A673 (cell line): ENCODE measurements around the gene CLEC2A. TPM values are rescaled to one million over a fixed set of nuclear protein-coding genes. Genes with fewer than 3 reads are reported as not detected.

Experiments used
- BruUV-seq: library from RNA; stranded (reverse); fragments of 400-500 nt; replicated peaks from 2 replicates; lab custom pipeline; 2021; lab: Mats Ljungman, UMichigan
- CTCF ChIA-PET: fragments of 300-600 bp; sonication (Branson Sonifier 250); formaldehyde crosslinking; loops from one replicate; lab custom pipeline; 2022; ENCODE audit warnings: antibody characterized with exemption; lab: Charles Lee
- POLR2A ChIA-PET: fragments of 300-600 bp; sonication (Branson Sonifier 250); formaldehyde crosslinking; loops from one replicate; lab custom pipeline; 2022; ENCODE audit warnings: antibody characterized with exemption; ENCODE audit not compliant: low non-redundant PET; lab: Charles Lee
- DNase-seq: peaks from one replicate; pipeline ENCODE4 v3.0.0-alpha.2; 2015; ENCODE audit warnings: low spot score
- H3K27ac ChIP-seq: fragments of 200-600 bp; sonication (generic); 2 replicates; pipeline ENCODE4 v1.5.1; 2016; ENCODE audit warnings: mixed run types, low read depth, mild to moderate bottlenecking, mixed read lengths, antibody characterized with exemption, low read length; ENCODE audit not compliant: poor library complexity, severe bottlenecking
- H3K27me3 ChIP-seq: fragments of 200-600 bp; sonication (generic); replicated peaks from 2 replicates; pipeline ENCODE4 v1.6.1; 2017; ENCODE audit warnings: mixed run types, low read depth, mild to moderate bottlenecking, mixed read lengths, antibody characterized with exemption, low read length; ENCODE audit not compliant: insufficient read depth, poor library complexity
- H3K36me3 ChIP-seq: fragments of 200-600 bp; sonication (generic); 2 replicates; pipeline ENCODE4 v1.6.1; 2016; ENCODE audit warnings: mixed run types, mild to moderate bottlenecking, mixed read lengths, antibody characterized with exemption, low read length; ENCODE audit not compliant: insufficient read depth, poor library complexity, severe bottlenecking
- H3K4me1 ChIP-seq: fragments of 200-600 bp; sonication (generic); 2 replicates; pipeline ENCODE4 v1.6.1; 2017; ENCODE audit warnings: mixed run types, mild to moderate bottlenecking, mixed read lengths, antibody characterized with exemption, low read length; ENCODE audit not compliant: insufficient read depth, poor library complexity, severe bottlenecking
- H3K4me3 ChIP-seq: fragments of 200-600 bp; sonication (generic); 2 replicates; pipeline ENCODE4 v1.5.1; 2016; ENCODE audit warnings: low read depth, mixed run types, mild to moderate bottlenecking, mixed read lengths, low read length; ENCODE audit not compliant: poor library complexity, severe bottlenecking
- H3K9me3 ChIP-seq: fragments of 200-600 bp; sonication (generic); 2 replicates; pipeline ENCODE4 v1.6.1; 2016; ENCODE audit warnings: mixed run types, low read depth, mild to moderate bottlenecking, mixed read lengths, antibody characterized with exemption, low read length; ENCODE audit not compliant: poor library complexity, severe bottlenecking
- EZH2 ChIP-seq: fragments of 200-600 bp; sonication (generic); IDR thresholded peaks from 2 replicates; pipeline ENCODE4 v1.6.1; 2017; ENCODE audit warnings: borderline replicate concordance, low read depth, mild to moderate bottlenecking, mixed read lengths, antibody characterized with exemption, low read length; ENCODE audit not compliant: poor library complexity, severe bottlenecking
- intact Hi-C: fragments of 100-400 bp; cut with micrococcal nuclease; formaldehyde crosslinking; loops from one replicate; pipeline ENCODE4 v1.10.0; 2022; ENCODE audit not compliant: unreplicated experiment
- total RNA-seq: library from RNA; stranded (reverse); gene quantifications from 2 replicates; pipeline ENCODE4 v1.2.3, GENCODE V29; 2021
- TF ChIP-seq, protein P1 (sequence below): fragments of 300-800, 200-600 bp; sonication (generic); conservative IDR thresholded peaks from 2 replicates; pipeline ENCODE4 v1.5.1; 2017; ENCODE audit warnings: low read depth, mild to moderate bottlenecking, antibody characterized with exemption, low read length, moderate library complexity, mixed read lengths

Gene CLEC2A
- total RNA-seq, 1 experiment from 2014 or later, result not detected

DNA sequence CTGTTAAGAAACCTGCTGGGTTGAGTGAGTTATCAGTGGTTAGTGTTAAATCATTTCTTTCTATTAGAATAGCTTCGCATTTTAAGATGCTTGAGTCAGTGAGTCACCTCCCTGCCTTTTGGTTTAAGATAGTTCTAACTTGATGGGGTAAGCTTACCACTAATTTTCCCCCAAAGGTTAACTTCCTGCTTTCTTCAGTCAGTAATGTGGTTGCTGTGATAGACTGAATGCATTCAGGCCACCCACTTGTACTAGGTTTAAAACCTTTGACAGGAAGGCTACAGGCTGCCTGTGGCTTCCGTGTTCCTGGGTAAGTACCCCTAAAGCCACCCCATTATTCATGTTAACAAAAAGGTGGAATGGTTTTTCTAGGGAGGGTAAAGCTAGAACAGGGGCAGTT lies 25.3 kb downstream of the CLEC2A start:
- Histone ChIP-seq H3K4me1 (no peaks in the 10 kb centered on the region), H3K4me3 (no peak overlapping the region), H3K9me3 (peaks cover 28% of the 10 kb centered on the region), H3K36me3 (no peaks in the 10 kb centered on the region), H3K27me3 (no peaks in the 10 kb centered on the region), H3K27ac (no peak overlapping the region)
- TF ChIP-seq, protein P1, sequence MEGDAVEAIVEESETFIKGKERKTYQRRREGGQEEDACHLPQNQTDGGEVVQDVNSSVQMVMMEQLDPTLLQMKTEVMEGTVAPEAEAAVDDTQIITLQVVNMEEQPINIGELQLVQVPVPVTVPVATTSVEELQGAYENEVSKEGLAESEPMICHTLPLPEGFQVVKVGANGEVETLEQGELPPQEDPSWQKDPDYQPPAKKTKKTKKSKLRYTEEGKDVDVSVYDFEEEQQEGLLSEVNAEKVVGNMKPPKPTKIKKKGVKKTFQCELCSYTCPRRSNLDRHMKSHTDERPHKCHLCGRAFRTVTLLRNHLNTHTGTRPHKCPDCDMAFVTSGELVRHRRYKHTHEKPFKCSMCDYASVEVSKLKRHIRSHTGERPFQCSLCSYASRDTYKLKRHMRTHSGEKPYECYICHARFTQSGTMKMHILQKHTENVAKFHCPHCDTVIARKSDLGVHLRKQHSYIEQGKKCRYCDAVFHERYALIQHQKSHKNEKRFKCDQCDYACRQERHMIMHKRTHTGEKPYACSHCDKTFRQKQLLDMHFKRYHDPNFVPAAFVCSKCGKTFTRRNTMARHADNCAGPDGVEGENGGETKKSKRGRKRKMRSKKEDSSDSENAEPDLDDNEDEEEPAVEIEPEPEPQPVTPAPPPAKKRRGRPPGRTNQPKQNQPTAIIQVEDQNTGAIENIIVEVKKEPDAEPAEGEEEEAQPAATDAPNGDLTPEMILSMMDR, result no peak
- no peak for TF ChIP-seq EZH2
- intact Hi-C loops, result no loop called here
- BruUV-seq, result no TSS peak
- CTCF ChIA-PET, result no interaction called here
- DNase-seq, result no peak
- POLR2A ChIA-PET, result no interaction called here

DNA sequence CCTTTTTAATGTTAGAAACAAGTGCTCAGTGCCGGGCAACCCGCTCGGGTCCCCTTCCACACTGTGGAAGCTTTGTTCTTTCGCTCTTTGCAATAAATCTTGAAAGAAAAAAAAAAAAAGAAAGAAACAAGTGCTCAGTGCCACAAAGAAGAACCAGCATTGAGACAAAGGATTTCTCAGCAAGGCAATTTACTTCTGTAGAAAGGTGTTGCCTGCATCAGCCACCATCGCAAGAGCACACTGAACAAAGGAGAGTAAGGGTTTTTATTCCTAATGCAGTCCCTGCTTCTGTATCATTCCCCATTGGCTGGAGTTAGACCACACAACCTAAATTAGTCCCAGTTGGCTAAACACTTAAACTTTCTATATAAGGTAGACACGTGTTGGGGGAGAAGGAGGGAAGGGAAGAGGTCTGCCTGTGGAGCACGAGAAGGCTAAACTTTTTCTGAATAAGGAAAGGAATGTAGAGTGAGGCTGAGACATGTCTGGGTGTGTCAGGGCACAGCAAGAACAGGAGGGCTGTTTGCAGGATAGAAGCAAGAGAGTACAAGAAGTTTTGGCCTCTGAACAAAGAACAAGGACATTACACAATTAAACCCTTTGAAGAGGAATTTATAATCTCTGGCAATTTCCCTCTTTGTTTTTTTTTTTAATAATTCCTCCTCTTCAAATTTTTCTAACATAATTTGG lies 29.5 kb downstream of the CLEC2A start:
- no peak overlapping the region for H3K27ac ChIP-seq
- H3K9me3 ChIP-seq, result peaks cover 5% of the 10 kb centered on the region
- CTCF ChIA-PET, result no interaction called here
- intact Hi-C loops, result no loop called here
- no peak overlapping the region for H3K4me3 ChIP-seq
- BruUV-seq, result no TSS peak
- TF ChIP-seq, protein P1, result no peak
- TF ChIP-seq EZH2, result no peak
- no peaks in the 10 kb centered on the region for H3K36me3 ChIP-seq
- no peaks in the 10 kb centered on the region for H3K27me3 ChIP-seq
- POLR2A ChIA-PET, result no interaction called here
- H3K4me1 ChIP-seq, result no peaks in the 10 kb centered on the region
- no peak for DNase-seq

DNA sequence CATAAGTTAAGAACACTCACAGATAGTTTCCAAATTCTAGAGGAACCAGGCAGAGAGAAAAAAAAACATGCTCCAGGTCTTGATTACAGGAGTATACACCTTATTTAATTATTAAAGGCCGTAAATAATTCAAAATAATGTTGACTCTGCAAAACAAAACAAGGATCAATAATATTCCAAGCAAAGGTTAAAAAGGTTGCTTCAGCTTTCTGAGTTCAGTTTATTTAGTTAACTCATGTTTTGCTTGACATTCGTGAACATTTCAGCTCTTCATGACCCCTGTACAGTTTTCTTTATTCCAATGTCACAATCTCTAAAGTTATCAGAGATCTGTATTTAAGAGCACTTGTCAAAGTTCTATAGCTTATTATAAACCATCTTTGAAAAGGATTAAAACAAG lies 31.2 kb downstream of the CLEC2A start:
- peaks cover 6% of the 10 kb centered on the region for H3K27me3 ChIP-seq

More for the DNA sequence above, 31.2 kb downstream of the CLEC2A start:
- no peak for TF ChIP-seq EZH2
- TF ChIP-seq, protein P1, result no peak
- CTCF ChIA-PET, result no interaction called here
- DNase-seq, result no peak
- H3K36me3 ChIP-seq, result no peaks in the 10 kb centered on the region
- H3K4me1 ChIP-seq, result no peaks in the 10 kb centered on the region
- H3K27ac ChIP-seq, result no peak overlapping the region
- POLR2A ChIA-PET, result no interaction called here
- H3K9me3 ChIP-seq, result peaks cover 5% of the 10 kb centered on the region
- no TSS peak for BruUV-seq
- H3K4me3 ChIP-seq, result no peak overlapping the region
- intact Hi-C loops, result no loop called here
